ENCODE data around the gene CSF2. TPM values are rescaled to one million over a fixed set of nuclear protein-coding genes. Genes with fewer than 3 reads are reported as not detected.

CSF2 gene
- total and polyA plus RNA-seq, 2 of the 4 experiments (the other 2 are of a cell fraction), result 0.31 TPM; not detected in 1

DNA sequence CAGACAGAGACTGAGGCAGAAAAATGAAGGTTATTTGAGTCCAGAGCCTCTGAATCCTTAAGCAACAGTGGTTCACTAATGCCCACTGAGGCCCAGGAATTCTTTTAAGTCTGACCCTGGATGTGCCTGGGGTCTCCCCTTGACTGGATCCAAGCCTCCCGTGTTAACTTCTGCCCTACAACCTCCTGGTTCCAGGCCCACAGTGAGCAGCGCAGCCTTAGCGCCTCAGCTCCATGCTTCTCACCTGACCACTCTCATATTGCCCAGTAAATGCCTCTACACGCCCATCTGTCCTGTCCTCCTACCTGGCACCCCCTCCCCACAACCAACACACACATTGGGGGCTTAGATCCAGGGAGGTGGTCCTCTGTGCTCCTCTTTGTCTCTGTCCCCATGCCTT, 6.7 kb upstream of the CSF2 start:
- peak overlapping the region; percentile 0; the same call in 1 of the 2 replicates for H4K91ac ChIP-seq (ENCODE audit: insufficient read depth, low read depth, low read length)
- H3K79me1 ChIP-seq (ENCODE audit: low read depth in 1 of 2, low read length in 2 of 2), result no peaks in the 10 kb centered on the region
- ATAC-seq (ENCODE audit: low read depth), result no peak
- intact Hi-C loops (cut with micrococcal nuclease) (loop anchor here (5.0 to 10.0 kb wide), 2 partner anchors 315 to 428 kb away; partner anchors contain the start of gene IRF1), in situ Hi-C loops (cut with MboI; ENCODE audit: low sequenced_read_pairs) (loop anchor here (5.0 to 10.0 kb wide), 2 partner anchors 115 to 298 kb away; partner anchors contain the start of gene SLC22A5), dilution Hi-C loops (cut with HindIII; ENCODE audit: low sequenced_read_pairs, unreplicated experiment) (no loop called here)
- no peak overlapping the region for H3K14ac ChIP-seq (replicated peaks; ENCODE audit: low read depth, low read length)
- no peaks in the 10 kb centered on the region for H3K36me3 ChIP-seq (ENCODE audit: control insufficient read depth, insufficient read depth, low read length)
- 0 out of 2 replicates have a peak overlapping the region, but pooled peaks have one; percentile 60 for H2AK5ac ChIP-seq (ENCODE audit: low read depth, low read length)
- H3K9me3 ChIP-seq (ENCODE audit: control insufficient read depth, insufficient read depth, low read length), result no peaks in the 10 kb centered on the region
- H3K4ac ChIP-seq (ENCODE audit: low read depth, low read length), result peak overlapping the region; percentile 24; the same call in 1 of the 2 replicates
- no peak overlapping the region; the same call in 1 of the 2 replicates for H2BK20ac ChIP-seq (ENCODE audit: low read depth, low read length)
- H3K4me2 ChIP-seq (ENCODE audit: low read depth, low read length), result no peak overlapping the region
- H3K9me1 ChIP-seq (ENCODE audit: insufficient read depth, low read length), result peaks cover 6% of the 10 kb centered on the region; the same call in 1 of the 2 replicates
- WGBS, 2 experiments (ENCODE audit: extremely low coverage in 2 of 2, insufficient read length in 1 of 2), result no CpG with 5 or more reads among the region's 4 CpGs
- no peak overlapping the region for H4K8ac ChIP-seq (ENCODE audit: low read depth in 2 of 2, low read length in 2 of 2)
- no peak overlapping the region for H3K56ac ChIP-seq (ENCODE audit: extremely low read depth, insufficient read depth, low read length)
- no peaks in the 10 kb centered on the region for H3K27me3 ChIP-seq (ENCODE audit: control insufficient read depth, insufficient read depth, low read length)
- CTCF ChIA-PET, result interaction anchor here (0.6 kb wide), 1 partner anchor 303 kb away, joined by 3 read pairs; no protein-coding TSS in a partner anchor
- POLR2A ChIA-PET (ENCODE audit: unreplicated experiment), result no interaction called here
- no peak overlapping the region for H2AFZ ChIP-seq (replicated peaks; ENCODE audit: low read length, poor library complexity)
- no peak for TF ChIP-seq NFE2L2 (IDR thresholded peaks at IDR 0.05; ENCODE audit: low read depth, low read length)
- TF ChIP-seq SMC3 (IDR thresholded peaks at IDR 0.05; ENCODE audit: low read depth, low read length), result no peak
- TF ChIP-seq, protein P1, sequence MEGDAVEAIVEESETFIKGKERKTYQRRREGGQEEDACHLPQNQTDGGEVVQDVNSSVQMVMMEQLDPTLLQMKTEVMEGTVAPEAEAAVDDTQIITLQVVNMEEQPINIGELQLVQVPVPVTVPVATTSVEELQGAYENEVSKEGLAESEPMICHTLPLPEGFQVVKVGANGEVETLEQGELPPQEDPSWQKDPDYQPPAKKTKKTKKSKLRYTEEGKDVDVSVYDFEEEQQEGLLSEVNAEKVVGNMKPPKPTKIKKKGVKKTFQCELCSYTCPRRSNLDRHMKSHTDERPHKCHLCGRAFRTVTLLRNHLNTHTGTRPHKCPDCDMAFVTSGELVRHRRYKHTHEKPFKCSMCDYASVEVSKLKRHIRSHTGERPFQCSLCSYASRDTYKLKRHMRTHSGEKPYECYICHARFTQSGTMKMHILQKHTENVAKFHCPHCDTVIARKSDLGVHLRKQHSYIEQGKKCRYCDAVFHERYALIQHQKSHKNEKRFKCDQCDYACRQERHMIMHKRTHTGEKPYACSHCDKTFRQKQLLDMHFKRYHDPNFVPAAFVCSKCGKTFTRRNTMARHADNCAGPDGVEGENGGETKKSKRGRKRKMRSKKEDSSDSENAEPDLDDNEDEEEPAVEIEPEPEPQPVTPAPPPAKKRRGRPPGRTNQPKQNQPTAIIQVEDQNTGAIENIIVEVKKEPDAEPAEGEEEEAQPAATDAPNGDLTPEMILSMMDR (conservative IDR thresholded peaks at IDR 0.05; ENCODE audit: low read depth, low read length), result no peak
- no peak for TF ChIP-seq BHLHE40 (IDR thresholded peaks at IDR 0.05; ENCODE audit: low read depth, low read length)
- TF ChIP-seq MAZ (IDR thresholded peaks at IDR 0.05; ENCODE audit: borderline replicate concordance, low read depth, low read length), result no peak
- no peak for TF ChIP-seq RFX5 (IDR thresholded peaks at IDR 0.05; ENCODE audit: low read depth, low read length)
- TF ChIP-seq MAFK (IDR thresholded peaks at IDR 0.05; ENCODE audit: low read depth, low read length), result no peak
- TF ChIP-seq, protein P2, sequence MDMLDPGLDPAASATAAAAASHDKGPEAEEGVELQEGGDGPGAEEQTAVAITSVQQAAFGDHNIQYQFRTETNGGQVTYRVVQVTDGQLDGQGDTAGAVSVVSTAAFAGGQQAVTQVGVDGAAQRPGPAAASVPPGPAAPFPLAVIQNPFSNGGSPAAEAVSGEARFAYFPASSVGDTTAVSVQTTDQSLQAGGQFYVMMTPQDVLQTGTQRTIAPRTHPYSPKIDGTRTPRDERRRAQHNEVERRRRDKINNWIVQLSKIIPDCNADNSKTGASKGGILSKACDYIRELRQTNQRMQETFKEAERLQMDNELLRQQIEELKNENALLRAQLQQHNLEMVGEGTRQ (IDR thresholded peaks at IDR 0.05; ENCODE audit: low read depth, low read length), result no peak
- no peak for TF ChIP-seq CEBPB (IDR thresholded peaks at IDR 0.05; ENCODE audit: low read depth, low read length)
- TF ChIP-seq CHD1 (IDR thresholded peaks at IDR 0.05; ENCODE audit: low read depth, low read length), result no peak
- no peak for TF ChIP-seq RAD21 (IDR thresholded peaks at IDR 0.05; ENCODE audit: low read length)
- no peak for TF ChIP-seq FOS (IDR thresholded peaks at IDR 0.05; ENCODE audit: low read depth, low read length)
- no peak for TF ChIP-seq POLR2A (IDR thresholded peaks at IDR 0.05; ENCODE audit: low read depth, low read length)
- TF ChIP-seq MXI1 (IDR thresholded peaks at IDR 0.05; ENCODE audit: borderline replicate concordance, low read depth, low read length), result no peak
- no peak for TF ChIP-seq RCOR1 (IDR thresholded peaks at IDR 0.05; ENCODE audit: insufficient replicate concordance, low read length)
- TF ChIP-seq, protein P3, sequence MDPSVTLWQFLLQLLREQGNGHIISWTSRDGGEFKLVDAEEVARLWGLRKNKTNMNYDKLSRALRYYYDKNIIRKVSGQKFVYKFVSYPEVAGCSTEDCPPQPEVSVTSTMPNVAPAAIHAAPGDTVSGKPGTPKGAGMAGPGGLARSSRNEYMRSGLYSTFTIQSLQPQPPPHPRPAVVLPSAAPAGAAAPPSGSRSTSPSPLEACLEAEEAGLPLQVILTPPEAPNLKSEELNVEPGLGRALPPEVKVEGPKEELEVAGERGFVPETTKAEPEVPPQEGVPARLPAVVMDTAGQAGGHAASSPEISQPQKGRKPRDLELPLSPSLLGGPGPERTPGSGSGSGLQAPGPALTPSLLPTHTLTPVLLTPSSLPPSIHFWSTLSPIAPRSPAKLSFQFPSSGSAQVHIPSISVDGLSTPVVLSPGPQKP (IDR thresholded peaks at IDR 0.05; ENCODE audit: borderline replicate concordance, low read depth, low read length), result no peak
- no peak overlapping the region for H3K27ac ChIP-seq (ENCODE audit: insufficient read depth, low read length)
- H4K20me1 ChIP-seq (ENCODE audit: insufficient read depth, low read length), result no peaks in the 10 kb centered on the region
- H3K18ac ChIP-seq (ENCODE audit: low read depth, low read length), result no peak overlapping the region
- H2BK15ac ChIP-seq (ENCODE audit: low read depth, low read length), result peak overlapping the region; percentile 10; the same call in 1 of the 3 replicates
- H3K9ac ChIP-seq (ENCODE audit: low read depth, low read length), result no peak overlapping the region
- no peak overlapping the region for H2BK5ac ChIP-seq (ENCODE audit: low read depth, low read length, poor library complexity, severe bottlenecking)
- BruUV-seq (replicated peaks), result no TSS peak
- H2AK9ac ChIP-seq (replicated peaks; ENCODE audit: low read depth, low read length, poor library complexity), result peak overlapping the region; percentile 45
- H2BK120ac ChIP-seq (ENCODE audit: low read depth, low read length), result no peak overlapping the region
- DNase-seq, result no peak
- H3K4me3 ChIP-seq (ENCODE audit: insufficient read depth, low read depth, low read length), result no peak overlapping the region
- peaks cover 5% of the 10 kb centered on the region for H3K4me1 ChIP-seq (ENCODE audit: control insufficient read depth, insufficient read depth, low read length)
- H4K5ac ChIP-seq (ENCODE audit: low read depth, low read length), result no peak overlapping the region
- H3K23ac ChIP-seq (ENCODE audit: low read depth, low read length), result no peak overlapping the region
